ENCODE data around the gene USF2.

DNA sequence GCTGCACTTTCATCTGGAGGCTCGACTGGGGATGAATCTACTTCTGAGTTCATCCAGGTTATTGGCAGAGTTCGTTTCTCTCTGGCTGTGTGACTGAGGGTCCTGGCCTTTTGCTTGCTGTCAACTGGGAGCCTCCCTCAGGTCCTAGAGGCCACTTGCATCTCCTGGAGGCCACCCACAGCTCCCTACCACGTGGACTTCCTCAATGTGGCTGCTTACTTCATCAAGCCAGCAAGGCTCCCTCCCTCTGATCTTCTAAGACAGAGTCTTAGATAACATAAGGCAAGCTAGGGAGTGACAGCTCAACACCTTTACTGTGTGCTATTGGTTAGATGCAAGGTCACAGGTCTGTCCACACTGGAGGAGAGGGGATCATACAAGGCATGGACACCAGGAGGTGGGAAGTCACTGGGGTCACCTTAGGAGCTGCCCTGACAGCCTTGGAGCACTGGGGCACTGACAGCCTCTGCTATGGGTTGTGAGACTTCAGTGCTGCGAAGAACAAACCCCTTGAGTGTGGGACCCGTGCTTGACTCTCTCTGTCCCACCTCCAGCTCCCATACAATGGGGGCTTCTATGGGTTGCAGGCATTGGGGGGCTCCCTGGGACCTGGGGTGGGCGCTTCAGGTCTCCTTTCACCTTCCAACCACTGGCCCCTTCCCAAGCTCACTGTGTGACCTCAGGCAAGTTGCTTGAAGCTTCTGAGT, 45.5 kb upstream of the USF2 start:
- TF ChIP-seq, protein P1, sequence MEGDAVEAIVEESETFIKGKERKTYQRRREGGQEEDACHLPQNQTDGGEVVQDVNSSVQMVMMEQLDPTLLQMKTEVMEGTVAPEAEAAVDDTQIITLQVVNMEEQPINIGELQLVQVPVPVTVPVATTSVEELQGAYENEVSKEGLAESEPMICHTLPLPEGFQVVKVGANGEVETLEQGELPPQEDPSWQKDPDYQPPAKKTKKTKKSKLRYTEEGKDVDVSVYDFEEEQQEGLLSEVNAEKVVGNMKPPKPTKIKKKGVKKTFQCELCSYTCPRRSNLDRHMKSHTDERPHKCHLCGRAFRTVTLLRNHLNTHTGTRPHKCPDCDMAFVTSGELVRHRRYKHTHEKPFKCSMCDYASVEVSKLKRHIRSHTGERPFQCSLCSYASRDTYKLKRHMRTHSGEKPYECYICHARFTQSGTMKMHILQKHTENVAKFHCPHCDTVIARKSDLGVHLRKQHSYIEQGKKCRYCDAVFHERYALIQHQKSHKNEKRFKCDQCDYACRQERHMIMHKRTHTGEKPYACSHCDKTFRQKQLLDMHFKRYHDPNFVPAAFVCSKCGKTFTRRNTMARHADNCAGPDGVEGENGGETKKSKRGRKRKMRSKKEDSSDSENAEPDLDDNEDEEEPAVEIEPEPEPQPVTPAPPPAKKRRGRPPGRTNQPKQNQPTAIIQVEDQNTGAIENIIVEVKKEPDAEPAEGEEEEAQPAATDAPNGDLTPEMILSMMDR (IDR thresholded peaks at IDR 0.05; ENCODE audit: control extremely low read depth in 1 of 3, insufficient read depth in 1 of 3, low read depth in 1 of 3, low read length in 3 of 3) = no peak
- no peak for TF ChIP-seq NANOG (IDR thresholded peaks at IDR 0.05; ENCODE audit: insufficient read depth, low read depth, low read length, poor library complexity, severe bottlenecking)
- no peak for TF ChIP-seq SIRT6 (IDR thresholded peaks at IDR 0.05; ENCODE audit: low read length)

Data from H1 (cell line).